Body of pancreas (tissue), 4 donors: ENCODE measurements around the gene ATOH8. TPM values are rescaled to one million over a fixed set of nuclear protein-coding genes. Genes with fewer than 3 reads are reported as not detected.

Experiments used
- ATAC-seq: fragments of 150-250 bp; one replicate; pipeline ENCODE4 v1.9.1; 2016
- DNase-seq, 4 donors: peaks; one replicate each; pipeline ENCODE4 v3.0.0-alpha.2; 2019
- H3K27ac ChIP-seq, 4 donors: fragments of 200-600 bp; sonication (generic); 1 replicate in 3 of 4; 2 replicates in 1 of 4; pipeline versions ENCODE4 v1.5.1 to v1.6.1; 2016 to 2019; ENCODE audit warnings: mild to moderate bottlenecking in 1 of 4, mixed read lengths in 1 of 4, moderate library complexity in 1 of 4
- H3K27me3 ChIP-seq, 2 donors: fragments of 200-600 bp; sonication (generic); one replicate each; pipeline ENCODE4 v1.6.0; 2016; ENCODE audit warnings: mild to moderate bottlenecking in 1 of 2
- H3K36me3 ChIP-seq, 2 donors: fragments of 200-600 bp; sonication (generic); replicated peaks in 1 of 2; 2 replicates each; pipeline ENCODE4 v1.5.1; 2016; ENCODE audit warnings: low read depth in 2 of 2; ENCODE audit not compliant: insufficient read depth in 1 of 2
- H3K4me1 ChIP-seq: fragments of 200-600 bp; sonication (generic); one replicate; pipeline ENCODE4 v1.6.0; 2016
- H3K4me3 ChIP-seq, 2 donors: fragments of 200-600 bp; sonication (generic); 1 replicate in 1 of 2; 2 replicates in 1 of 2; pipeline ENCODE4 v1.5.1; 2016 to 2019
- H3K9me3 ChIP-seq, 3 donors: fragments of 200-600 bp; sonication (generic); 1 replicate in 2 of 3; 2 replicates in 1 of 3; pipeline ENCODE4 v1.5.1; 2016
- CTCF ChIP-seq, 7 experiments: fragments of 450-650 bp in 4 of 7; fragments of 200-600 bp in 3 of 7; sonication (generic) in 3 of 7; IDR thresholded peaks; one replicate each; pipeline ENCODE4 v1.5.1; 2016 to 2019; ENCODE audit warnings: antibody characterized with exemption in 7 of 7
- POLR2A ChIP-seq, 3 donors: fragments of 450-650 bp; IDR thresholded peaks; one replicate each; pipeline ENCODE4 v1.6.1; 2016; ENCODE audit warnings: antibody characterized with exemption in 3 of 3, mild to moderate bottlenecking in 2 of 3
- WGBS, 2 donors: methylation state at CpG; one replicate each; pipeline ENCODE4 v1.1.5; 2017; 5-methylcytosine and 5-hydroxymethylcytosine counted together
- intact Hi-C: fragments of 100-400 bp; cut with DNase I; formaldehyde crosslinking; loops from one replicate; pipeline ENCODE4 v1.15.1; 2023
- total RNA-seq, 2 donors: library from RNA; depleted of rRNA; stranded (reverse); fragments of >200 nt; gene quantifications; one replicate each; pipeline ENCODE4 v1.1.0, GENCODE V29; 2016

The ATOH8 gene
- total RNA-seq, 2 donors from 2014 or later: 12.9 to 14.5 TPM

GRCh38 chr2:85796341-85797262 lies 42.8 kb downstream of the ATOH8 start:
- no peaks in the 10 kb centered on the region for H3K27me3 ChIP-seq
- 81 to 88% methylated on average over 13 to 22 of the region's 22 CpGs for WGBS, 2 donors
- TF ChIP-seq CTCF (IDR thresholded peaks at IDR 0.05) (no peak), POLR2A (IDR thresholded peaks at IDR 0.05) (no peak)
- peaks cover 29% of the 10 kb centered on the region for H3K4me1 ChIP-seq
- no peak overlapping the region for H3K27ac ChIP-seq
- intact Hi-C loops: no loop called here
- peak; percentile 19 for ATAC-seq
- no peaks in the 10 kb centered on the region for H3K36me3 ChIP-seq
- peak in 1 of 4 donors; percentile 5 for DNase-seq
- H3K4me3 ChIP-seq: no peak overlapping the region
- H3K9me3 ChIP-seq: no peaks in the 10 kb centered on the region

GRCh38 chr2:85797263-85797660 lies 43.5 kb downstream of the ATOH8 start:
- Histone ChIP-seq H3K36me3 (no peaks in the 10 kb centered on the region), H3K9me3 (no peaks in the 10 kb centered on the region), H3K4me3 (no peak overlapping the region), H3K27me3 (no peaks in the 10 kb centered on the region), H3K4me1 (peaks cover 24% of the 10 kb centered on the region), H3K27ac (no peak overlapping the region)
- ATAC-seq (no peak), DNase-seq (peak in 1 of 4 donors; percentile 6)
- TF ChIP-seq POLR2A (IDR thresholded peaks at IDR 0.05) (no peak), CTCF (IDR thresholded peaks at IDR 0.05) (no peak)
- intact Hi-C loops: no loop called here
- 86 to 91% methylated on average over 13 of the region's 13 CpGs for WGBS, 2 donors

DNA sequence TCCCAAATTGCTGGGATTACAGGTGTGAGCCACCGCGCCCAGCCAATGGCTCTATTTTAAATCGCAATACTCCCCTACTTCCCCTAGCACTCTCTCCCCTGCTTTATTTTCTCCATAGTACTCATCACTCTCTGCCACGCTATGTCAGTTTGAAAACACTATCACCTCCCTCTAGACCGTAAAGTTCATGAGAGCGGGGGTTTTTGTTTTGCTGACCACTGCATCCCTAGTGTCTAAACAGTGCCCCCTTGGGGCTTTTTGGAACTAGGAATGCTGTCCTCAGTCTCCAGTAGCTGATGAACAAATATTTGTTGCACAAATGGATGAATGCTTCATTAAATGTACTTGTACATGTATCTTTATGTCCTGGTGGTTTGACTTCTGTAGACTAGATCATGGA lies 44.1 kb downstream of the ATOH8 start:
- no peak for ATAC-seq

DNA sequence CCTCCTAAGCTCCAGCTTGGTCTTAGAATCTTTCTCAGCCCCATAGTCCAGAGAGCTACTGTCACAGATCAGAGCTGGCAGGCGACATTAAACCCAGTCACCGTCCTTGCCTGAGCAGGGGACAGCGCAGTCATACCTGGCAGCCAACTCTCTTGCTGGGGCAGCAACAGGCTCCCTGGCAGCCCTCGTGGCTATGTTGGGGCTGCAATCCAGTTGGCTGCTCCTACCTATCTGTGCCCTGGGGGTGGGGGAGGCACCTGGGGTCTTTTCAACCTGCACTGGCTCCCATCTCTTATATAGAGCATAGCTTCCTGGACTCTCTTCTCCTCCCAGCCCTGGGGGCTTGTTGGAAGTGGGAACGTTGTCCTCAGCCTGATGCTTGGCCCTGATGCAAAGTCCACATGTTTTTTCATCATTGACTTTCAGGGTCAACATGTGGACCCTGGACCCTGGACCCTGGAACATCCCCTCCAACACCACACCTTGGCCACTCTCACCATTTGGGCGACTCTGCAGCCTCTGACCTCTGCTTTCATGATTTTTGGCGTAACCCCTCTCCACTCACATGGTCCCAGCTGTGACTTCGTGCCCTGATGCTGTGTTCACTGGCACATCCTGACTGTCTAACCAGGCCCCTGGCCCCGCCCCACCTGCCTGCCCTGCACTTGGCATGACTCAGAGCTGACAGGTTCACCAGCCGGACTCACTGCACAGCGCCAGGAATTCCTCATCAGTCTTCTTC lies 45.6 kb downstream of the ATOH8 start:
- H3K27me3 ChIP-seq: no peaks in the 10 kb centered on the region
- DNase-seq: peak in 2 of 4 donors; percentile 9 to 57
- 43 to 63% methylated on average over 11 of the region's 11 CpGs for WGBS, 2 donors
- intact Hi-C loops: no loop called here
- H3K36me3 ChIP-seq: no peaks in the 10 kb centered on the region
- peaks cover 5% of the 10 kb centered on the region for H3K4me1 ChIP-seq
- H3K27ac ChIP-seq: no peak overlapping the region
- ATAC-seq: no peak
- TF ChIP-seq POLR2A (IDR thresholded peaks at IDR 0.05) (no peak), CTCF (IDR thresholded peaks at IDR 0.05) (no peak)
- no peak overlapping the region for H3K4me3 ChIP-seq
- no peaks in the 10 kb centered on the region for H3K9me3 ChIP-seq

More for the DNA sequence above, 44.1 kb downstream of the ATOH8 start:
- Histone ChIP-seq H3K9me3 (no peaks in the 10 kb centered on the region), H3K27me3 (no peaks in the 10 kb centered on the region), H3K4me3 (no peak overlapping the region), H3K4me1 (peaks cover 18% of the 10 kb centered on the region), H3K27ac (no peak overlapping the region), H3K36me3 (no peaks in the 10 kb centered on the region)
- 80 to 83% methylated on average over 6 of the region's 6 CpGs for WGBS, 2 donors
- DNase-seq: peak in 1 of 4 donors; percentile 11
- intact Hi-C loops: no loop called here
- TF ChIP-seq POLR2A (IDR thresholded peaks at IDR 0.05) (no peak), CTCF (IDR thresholded peaks at IDR 0.05) (peak in 5 of 7 experiments; percentile 13 to 54 (median 35))
